Left kidney (tissue), 2 donors: Measurements from ENCODE around the gene FGD2. TPM values are rescaled to one million over a fixed set of nuclear protein-coding genes. Genes with fewer than 3 reads are reported as not detected.
"Not testable (repeated sequence)": the region's sequence is repeated elsewhere in the genome, so short reads cannot be mapped to it uniquely, and the experiment has no call there.

Experiments used
- DNase-seq: peaks from one replicate; pipeline ENCODE4 v3.0.0-alpha.2; 2013
- polyA plus RNA-seq: library from polyadenylated mRNA; unstranded; fragments of 120-200 nt; gene quantifications from one replicate; pipeline ENCODE4 v1.2.1, GENCODE V29; 2013; ENCODE audit not compliant: insufficient read length

Gene FGD2
- polyA plus RNA-seq, 1 donor, result 2.5 TPM

- DNase-seq, result not testable (repeated sequence)
These were observed 53.5 kb downstream of the FGD2 start for GRCh38 chr6:37058984-37059343.

GRCh38 chr6:37059344-37060194 lies 54.1 kb downstream of the FGD2 start:
- DNase-seq, result peak; percentile 67

GRCh38 chr6:37060195-37060559 lies 54.7 kb downstream of the FGD2 start:
- DNase-seq, result no peak

- DNase-seq, result no peak
These were observed 55.8 kb downstream of the FGD2 start for GRCh38 chr6:37061157-37061804.

GRCh38 chr6:37062424-37062823 lies 57.0 kb downstream of the FGD2 start:
- no peak for DNase-seq

- no peak for DNase-seq
These were observed 63.2 kb downstream of the FGD2 start for GRCh38 chr6:37068356-37069270.

GRCh38 chr6:37069639-37070038 lies 64.2 kb downstream of the FGD2 start:
- no peak for DNase-seq

GRCh38 chr6:37072526-37072925 lies 67.1 kb downstream of the FGD2 start:
- no peak for DNase-seq

- no peak for DNase-seq
These were observed 68.8 kb downstream of the FGD2 start for GRCh38 chr6:37074053-37074827.

GRCh38 chr6:37077191-37077904 lies 71.9 kb downstream of the FGD2 start:
- no peak for DNase-seq

- peak; percentile 60 for DNase-seq
These were observed 72.4 kb downstream of the FGD2 start for GRCh38 chr6:37077905-37078296.

Other genes starting within 250 kb of the FGD2 start
- 13.2 TPM for gene CPNE5, start 166.2 kb upstream of the FGD2 start, polyA plus RNA-seq
- gene PPIL1, start 130.9 kb upstream of the FGD2 start, polyA plus RNA-seq, result 51.2 TPM
- 51.5 TPM for gene C6orf89, start 119.7 kb upstream of the FGD2 start, polyA plus RNA-seq
- gene PI16, start 50.9 kb upstream of the FGD2 start, polyA plus RNA-seq, result 0.95 TPM
- gene MTCH1, start 19.5 kb upstream of the FGD2 start, polyA plus RNA-seq, result 149 TPM
- gene PIM1, start 164.5 kb downstream of the FGD2 start, polyA plus RNA-seq, result 21.1 TPM